GM21447 (cell line): ENCODE data around the gene CCL19.
A peak's percentile ranks its signal among the peaks of the same experiment; 100 is the strongest.

Source experiments
- ATAC-seq: cut with Tn5 transposase; IDR thresholded peaks from one replicate; pipeline ENCODE4 v1.9.1; 2021; ENCODE audit not compliant: unreplicated experiment

CCL19 gene

GRCh38 chr9:34701023-34701768 is 10.1 kb upstream of the CCL19 start:
- peak; percentile 37 for ATAC-seq

DNA sequence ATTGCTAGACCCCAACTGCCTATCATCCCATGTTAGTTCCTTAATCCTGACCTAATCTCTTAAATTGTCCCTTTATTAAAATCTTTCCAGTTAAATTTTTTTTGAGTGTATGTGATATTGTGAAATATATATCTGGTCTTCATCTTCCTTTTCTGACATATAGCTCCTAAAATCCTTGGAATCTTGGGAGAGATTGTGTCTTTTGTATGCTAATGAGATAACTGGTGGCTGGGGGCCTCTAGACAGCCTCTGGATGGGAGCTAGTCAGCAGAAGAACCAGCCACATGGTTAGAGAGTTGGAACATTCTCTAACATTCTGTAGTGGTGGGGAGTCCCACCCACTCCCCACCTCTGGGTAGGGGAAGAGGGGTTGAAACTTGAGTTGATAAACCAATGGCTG is 3.7 kb upstream of the CCL19 start:
- no peak for ATAC-seq

DNA sequence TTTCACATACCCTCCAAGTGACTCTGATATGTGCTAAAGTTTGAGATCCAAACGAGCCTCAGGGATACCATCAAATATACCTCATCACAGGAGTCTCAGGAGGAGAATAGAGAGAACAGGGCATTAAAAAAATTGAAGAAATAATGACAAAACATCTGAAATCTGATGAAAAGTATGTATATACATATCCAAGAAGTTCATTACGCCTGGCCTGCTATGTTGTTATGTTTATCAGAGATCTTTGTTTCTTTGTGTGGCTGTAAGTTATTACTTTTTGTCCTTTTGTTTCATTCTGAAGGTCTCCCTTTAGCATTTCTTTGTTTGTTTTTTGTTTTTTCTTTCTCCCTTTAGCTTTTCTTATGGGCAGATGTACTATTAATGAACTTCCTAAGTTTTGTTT is 2.5 kb upstream of the CCL19 start:
- ATAC-seq, result no peak

GRCh38 chr9:34691936-34692315 is 850 bp upstream of the CCL19 start:
- no peak for ATAC-seq

- no peak for ATAC-seq
Observed at GRCh38 chr9:34689512-34689911, 1.6 kb downstream of the CCL19 start.

- ATAC-seq, result no peak
Observed at GRCh38 chr9:34689116-34689470, 2.0 kb downstream of the CCL19 start.

DNA sequence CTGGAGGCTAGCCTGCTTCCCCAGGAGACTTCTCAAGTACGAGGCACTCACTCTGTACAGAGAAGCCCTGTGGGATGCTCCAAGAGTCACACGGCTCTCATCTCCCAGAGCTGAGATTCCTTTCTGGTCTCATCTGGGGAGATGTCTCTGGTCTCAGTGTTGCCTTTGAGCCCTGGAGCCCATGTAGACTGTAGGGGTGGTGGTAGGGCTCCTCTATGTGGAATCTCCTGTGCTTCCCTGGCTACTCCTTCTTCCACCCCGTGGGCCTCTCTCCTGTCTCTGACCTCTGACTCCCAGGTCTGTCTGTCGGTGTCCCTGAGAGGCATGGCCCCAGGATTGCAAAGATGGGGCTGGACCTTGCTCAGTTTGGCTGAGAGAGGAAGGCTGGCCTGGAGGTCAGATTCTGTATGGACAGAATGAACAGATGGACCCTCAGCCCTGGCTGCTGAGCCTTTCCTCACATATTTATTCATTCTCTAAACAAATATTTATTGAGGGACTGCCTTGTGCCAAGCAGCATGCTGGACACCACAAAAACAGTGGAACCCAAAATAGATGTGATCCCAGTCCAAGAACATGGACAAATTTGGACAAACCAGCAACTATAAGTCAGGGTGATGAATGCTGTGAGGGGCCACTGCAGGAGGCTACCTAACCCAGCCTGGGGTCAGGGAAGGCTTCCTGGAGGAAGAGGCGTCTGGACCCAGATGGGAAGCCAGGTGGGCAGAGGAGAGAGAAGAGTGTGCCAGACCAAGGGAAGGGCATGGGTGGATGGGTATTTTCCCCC is 2.6 kb downstream of the CCL19 start:
- no peak for ATAC-seq

DNA sequence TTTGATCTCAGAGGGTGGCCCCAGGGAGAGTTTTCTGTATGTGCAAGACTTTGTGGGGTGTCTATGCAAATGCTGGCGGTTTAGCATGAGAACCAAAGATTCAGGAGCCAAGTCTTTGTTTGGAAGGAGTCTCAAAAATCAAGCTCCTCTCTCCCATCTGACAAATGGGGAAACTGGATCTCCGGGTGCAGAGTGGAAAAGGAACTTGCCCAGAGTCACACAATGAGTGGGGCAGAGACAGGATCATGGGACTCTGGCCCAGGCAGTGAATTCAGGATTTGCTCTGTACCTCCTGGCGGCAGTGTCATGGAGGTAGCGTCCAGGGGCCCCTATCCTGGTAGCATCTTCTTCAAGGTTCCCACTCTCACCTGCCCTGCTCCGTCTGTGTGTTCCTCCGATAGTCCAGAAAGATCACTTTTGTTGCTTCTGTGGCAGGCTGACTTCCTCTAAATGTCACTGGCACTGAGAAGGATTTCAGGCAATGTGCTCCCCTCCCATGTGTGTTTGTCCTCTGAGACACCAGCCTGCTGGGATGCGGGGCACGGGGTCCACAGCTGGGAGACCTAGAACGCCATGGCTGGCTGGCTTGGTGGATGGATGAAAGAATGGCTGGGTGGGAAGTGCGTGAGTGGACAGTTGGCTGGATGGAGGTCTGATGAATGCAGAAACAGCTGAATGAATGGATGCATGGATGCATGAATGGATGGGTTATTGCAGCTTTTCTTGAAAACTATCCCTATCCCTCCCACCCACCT is 3.6 kb downstream of the CCL19 start:
- no peak for ATAC-seq

DNA sequence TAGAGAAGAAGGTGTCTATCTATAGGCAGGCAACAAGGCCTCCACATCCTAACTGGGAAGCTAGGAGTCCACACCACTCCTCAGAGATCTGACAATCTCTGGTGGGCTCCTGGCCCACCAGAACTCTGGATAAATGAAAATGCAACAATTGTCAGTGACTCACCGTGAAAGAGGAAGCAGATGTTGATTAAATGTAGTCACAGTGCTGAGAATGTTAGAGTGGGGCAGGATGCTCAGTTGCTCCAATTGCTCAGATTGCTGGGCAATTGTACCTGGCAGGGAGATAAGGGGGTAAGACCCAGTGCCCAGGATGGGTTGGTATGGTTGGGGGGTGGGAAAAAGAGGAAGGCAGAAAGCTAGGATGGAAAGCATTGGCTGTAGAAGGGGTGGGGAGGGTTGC is 4.3 kb downstream of the CCL19 start:
- no peak for ATAC-seq

- no peak for ATAC-seq
Observed at GRCh38 chr9:34686231-34686630, 4.8 kb downstream of the CCL19 start.

DNA sequence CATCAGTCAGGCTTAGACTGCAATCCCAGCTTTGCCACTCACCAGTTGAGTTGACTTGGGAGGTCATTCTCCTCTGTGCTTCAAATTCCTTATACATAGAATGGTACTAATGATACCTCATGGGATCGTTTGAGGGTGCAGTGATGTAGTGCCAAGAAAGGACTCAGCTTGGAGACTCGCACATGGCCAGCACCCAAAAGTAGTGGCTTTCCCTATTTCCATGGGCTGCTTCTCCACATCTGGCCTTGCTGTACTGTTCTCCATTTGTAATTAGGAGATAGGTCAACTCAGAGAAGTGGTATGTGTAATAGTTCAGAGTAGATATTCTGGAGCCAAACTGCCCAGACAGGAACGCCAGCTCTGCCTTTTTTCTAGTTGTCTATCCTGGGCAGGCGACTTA is 5.5 kb downstream of the CCL19 start:
- ATAC-seq, result no peak

GRCh38 chr9:34684816-34685215 is 6.3 kb downstream of the CCL19 start:
- ATAC-seq, result no peak

DNA sequence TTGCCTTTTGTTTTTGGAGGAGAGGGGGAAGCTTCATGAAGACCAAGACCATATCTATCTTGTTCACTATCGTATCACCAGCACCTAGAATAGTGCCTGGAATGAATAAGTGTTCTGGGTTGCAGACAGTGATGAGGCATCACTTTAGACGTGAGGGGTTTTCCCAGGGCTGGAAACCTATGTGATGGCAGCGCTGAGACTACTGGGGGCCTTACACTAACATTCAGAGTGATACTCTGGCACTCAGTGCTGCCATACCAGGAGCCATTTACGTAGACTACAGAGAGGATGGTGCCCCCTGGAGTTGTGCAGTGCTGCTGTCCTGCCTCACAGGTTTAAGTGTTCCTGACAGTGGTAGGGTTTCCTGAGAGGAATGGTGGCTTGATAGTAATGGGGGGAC is 6.9 kb downstream of the CCL19 start:
- no peak for ATAC-seq

GRCh38 chr9:34675869-34676268 is 15.2 kb downstream of the CCL19 start:
- no peak for ATAC-seq

DNA sequence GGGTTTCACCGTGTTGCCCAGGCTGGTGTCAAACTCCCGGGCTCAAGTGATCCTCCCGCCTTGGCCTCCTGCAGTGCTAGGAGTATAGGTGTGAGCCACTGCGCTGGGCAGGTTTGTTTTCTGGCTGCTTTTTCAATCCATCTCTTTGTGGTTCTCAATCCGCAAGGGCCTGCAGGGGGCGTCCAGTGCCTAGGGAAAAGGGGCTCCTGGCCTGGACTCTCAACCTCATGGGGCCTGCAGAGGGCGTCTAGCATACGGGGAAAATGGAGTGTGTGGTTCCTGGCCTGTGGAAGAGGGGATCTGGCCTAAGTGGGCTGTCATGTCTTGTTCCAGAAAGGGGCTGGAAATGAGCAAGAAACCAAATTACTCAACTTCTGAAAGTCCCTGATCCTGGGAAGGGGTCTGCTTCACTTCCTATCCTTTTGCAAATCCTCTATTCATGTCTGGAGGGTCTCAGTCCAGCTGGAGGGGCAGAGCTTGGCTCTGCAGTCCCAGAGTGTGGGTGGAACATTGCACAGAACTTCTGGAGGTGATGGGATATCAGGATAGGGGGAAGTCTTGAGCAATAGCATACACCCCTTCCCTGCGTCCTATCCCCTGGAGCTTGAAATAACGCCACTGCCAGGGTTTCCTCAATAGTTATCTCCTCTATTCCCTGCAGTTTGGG is 15.9 kb downstream of the CCL19 start:
- ATAC-seq, result no peak

DNA sequence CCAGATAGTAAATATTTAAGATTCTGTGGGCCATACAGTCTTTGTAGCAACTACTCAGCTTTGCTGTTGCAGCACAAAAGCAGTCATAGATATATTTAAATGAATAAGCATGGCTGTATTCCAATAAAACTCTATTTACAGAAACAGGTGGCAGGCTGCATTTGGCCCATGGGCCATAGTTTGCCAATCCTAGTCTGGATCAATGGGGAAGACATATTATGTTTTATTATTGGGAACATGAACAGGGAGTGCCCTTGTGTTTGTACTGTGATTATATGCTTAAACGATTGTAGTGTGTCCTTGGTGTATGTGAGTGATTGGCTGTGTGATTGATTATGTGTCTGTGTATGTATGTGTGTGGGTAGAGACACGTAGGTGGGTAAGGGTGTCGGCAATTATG is 16.6 kb downstream of the CCL19 start:
- no peak for ATAC-seq

DNA sequence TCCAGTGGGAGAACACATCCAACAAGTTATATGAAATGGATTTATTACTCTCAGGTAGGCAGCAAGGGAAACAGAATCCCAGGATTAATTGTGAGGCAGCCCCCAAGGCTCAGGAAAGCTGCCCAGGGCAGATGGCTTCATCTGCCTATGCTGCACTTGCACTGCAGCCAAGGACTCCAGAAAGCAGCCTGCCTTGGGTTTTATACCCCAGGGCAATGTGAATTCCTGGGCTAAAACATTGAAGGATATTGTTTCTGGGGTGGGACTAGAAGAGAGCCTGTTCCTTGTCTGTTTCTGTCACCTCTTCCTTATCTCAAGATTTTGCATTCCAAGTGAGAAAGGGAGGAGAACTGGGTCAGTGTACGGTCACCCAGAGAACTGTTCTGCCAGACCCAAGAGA is 19.8 kb downstream of the CCL19 start:
- no peak for ATAC-seq

DNA sequence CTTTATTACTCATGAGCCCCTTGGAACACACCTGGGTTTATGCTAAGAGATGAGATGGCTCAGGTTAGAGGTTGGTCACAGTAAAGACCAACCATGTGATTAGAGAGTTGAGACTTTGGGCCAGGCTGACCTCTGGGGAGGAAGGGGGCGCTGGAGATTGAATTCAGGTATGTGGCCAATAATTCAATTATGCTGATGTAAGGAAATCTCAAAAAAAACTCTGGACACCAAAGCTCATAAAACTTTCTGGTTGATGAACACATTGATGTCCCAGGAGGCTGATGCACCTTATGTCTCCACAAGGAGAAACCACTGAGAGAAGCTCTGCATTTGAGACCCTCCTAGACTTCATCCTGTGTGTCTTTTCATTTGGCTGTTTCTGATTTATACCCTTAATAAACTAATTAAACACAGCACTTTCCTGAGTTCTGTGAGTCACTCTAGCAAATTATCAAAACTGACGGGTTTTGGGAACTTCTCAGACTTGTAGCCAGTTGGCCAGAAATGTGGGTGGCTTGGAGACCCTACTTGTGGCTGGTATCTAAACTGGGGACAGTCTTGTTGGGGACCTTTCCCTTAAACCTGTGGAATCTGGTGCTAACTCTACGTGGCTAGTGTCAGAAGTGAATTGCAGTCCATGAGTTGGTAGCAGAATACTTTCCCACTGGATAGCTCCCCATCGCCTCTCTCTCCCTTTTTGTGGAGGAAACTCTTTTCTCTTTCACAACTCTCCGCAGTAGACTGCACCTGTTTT is 21.1 kb downstream of the CCL19 start:
- ATAC-seq, result no peak

- peak; percentile 68 for ATAC-seq
Observed at GRCh38 chr9:34665381-34666250, 25.5 kb downstream of the CCL19 start.

DNA sequence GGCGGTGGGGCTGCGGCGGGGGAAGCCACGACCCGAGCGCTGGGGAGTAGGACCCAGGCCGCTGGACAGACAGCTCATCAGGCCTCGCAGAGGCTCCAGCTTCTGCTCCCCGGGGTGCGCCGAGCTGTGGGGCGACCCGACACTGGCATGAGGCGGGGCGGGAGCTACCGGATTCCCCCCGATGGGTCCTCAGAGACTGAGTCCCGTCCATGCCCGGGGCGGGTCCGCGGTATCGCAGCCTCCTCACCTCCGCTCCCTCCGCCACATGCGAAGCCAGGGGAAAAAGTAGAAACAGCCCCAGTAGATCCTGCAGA is 26.1 kb downstream of the CCL19 start:
- ATAC-seq, result peak; percentile 14
